Measurements from ENCODE around the gene NXNL2. TPM values are rescaled to one million over a fixed set of nuclear protein-coding genes. Genes with fewer than 3 reads are reported as not detected.

NXNL2 gene
- total RNA-seq, 2 experiments from 2014 or later, result not detected

Other genes starting within 250 kb of the NXNL2 start
- gene SPIN1, start 146.7 kb upstream of the NXNL2 start, total RNA-seq, result 10 to 100 TPM; 51.3 to 92.8 TPM